HepG2 (cell line): ENCODE data around the gene CYP27B1. TPM values are rescaled to one million over a fixed set of nuclear protein-coding genes. Genes with fewer than 3 reads are reported as not detected.

Experiments
- AHR ChIP-seq: IDR thresholded peaks from 2 replicates; pipeline ENCODE4 v1.6.1; 2018; ENCODE audit warnings: missing genetic modification reagents, missing compliant biosample characterization
- ARID4A ChIP-seq: sonication (generic); formaldehyde crosslinking; IDR thresholded peaks from 2 replicates; pipeline ENCODE4 v1.5.0; 2020; ENCODE audit warnings: mild to moderate bottlenecking, missing genetic modification reagents, borderline replicate concordance
- DMAP1 ChIP-seq: IDR thresholded peaks from 2 replicates; pipeline ENCODE4 v1.6.1; 2016
- KDM5B ChIP-seq: sonication (generic); formaldehyde crosslinking; IDR thresholded peaks from 2 replicates; pipeline ENCODE4 v1.4.0; 2020; ENCODE audit warnings: missing genetic modification reagents, mild to moderate bottlenecking, borderline replicate concordance
- MLX ChIP-seq: IDR thresholded peaks from 2 replicates; pipeline ENCODE4 v1.6.1; 2016
- MTA1 ChIP-seq: sonication (generic); formaldehyde crosslinking; IDR thresholded peaks from 2 replicates; pipeline ENCODE4 v1.4.0; 2020; ENCODE audit warnings: missing genetic modification reagents, mild to moderate bottlenecking, borderline replicate concordance
- NCOA5 ChIP-seq: sonication (generic); formaldehyde crosslinking; IDR thresholded peaks from 2 replicates; pipeline ENCODE4 v1.4.0; 2020; ENCODE audit warnings: missing genetic modification reagents
- NFATC3 ChIP-seq: sonication (generic); formaldehyde crosslinking; IDR thresholded peaks from 2 replicates; pipeline ENCODE4 v1.5.1; 2020; ENCODE audit warnings: mild to moderate bottlenecking, missing genetic modification reagents
- PHF8 ChIP-seq: sonication (generic); formaldehyde crosslinking; IDR thresholded peaks from 2 replicates; pipeline ENCODE4 v1.5.0; 2020; ENCODE audit warnings: missing genetic modification reagents
- ZNF138 ChIP-seq: sonication (generic); formaldehyde crosslinking; IDR thresholded peaks from 2 replicates; pipeline ENCODE4 v1.5.0; 2020; ENCODE audit warnings: mild to moderate bottlenecking, low read depth, missing genetic modification reagents
- ZNF317 ChIP-seq: sonication (generic); formaldehyde crosslinking; IDR thresholded peaks from 2 replicates; pipeline ENCODE4 v1.5.0; 2020; ENCODE audit warnings: mild to moderate bottlenecking, missing genetic modification reagents
- ZNF331 ChIP-seq: sonication (generic); formaldehyde crosslinking; IDR thresholded peaks from 2 replicates; pipeline ENCODE4 v1.4.0; 2020; ENCODE audit warnings: missing genetic modification reagents
- ZNF33A ChIP-seq: sonication (generic); formaldehyde crosslinking; IDR thresholded peaks from 2 replicates; pipeline ENCODE4 v1.5.1; 2020; ENCODE audit warnings: missing genetic modification reagents, mild to moderate bottlenecking, moderate library complexity, borderline replicate concordance
- ZNF503 ChIP-seq: sonication (generic); formaldehyde crosslinking; IDR thresholded peaks from 2 replicates; pipeline ENCODE4 v1.4.0; 2020; ENCODE audit warnings: missing genetic modification reagents
- ZNF607 ChIP-seq: sonication (generic); formaldehyde crosslinking; IDR thresholded peaks from 2 replicates; pipeline ENCODE4 v1.5.1; 2020; ENCODE audit warnings: missing genetic modification reagents, mild to moderate bottlenecking, borderline replicate concordance
- ZNF773 ChIP-seq: sonication (generic); formaldehyde crosslinking; IDR thresholded peaks from 2 replicates; pipeline ENCODE4 v1.4.0; 2020; ENCODE audit warnings: missing genetic modification reagents, borderline replicate concordance
- ZNF784 ChIP-seq: sonication (generic); formaldehyde crosslinking; IDR thresholded peaks from 2 replicates; pipeline ENCODE4 v1.5.1; 2020; ENCODE audit warnings: missing genetic modification reagents, mild to moderate bottlenecking, borderline replicate concordance
- ZNF800 ChIP-seq: sonication (generic); formaldehyde crosslinking; IDR thresholded peaks from 2 replicates; pipeline ENCODE4 v1.4.0; 2020; ENCODE audit warnings: missing genetic modification reagents
- ZSCAN21 ChIP-seq: sonication (generic); formaldehyde crosslinking; IDR thresholded peaks from 2 replicates; pipeline ENCODE4 v1.8.0; 2022; ENCODE audit warnings: mild to moderate bottlenecking, missing genetic modification reagents, moderate library complexity, borderline replicate concordance
- polyA plus RNA-seq, 8 experiments: library from polyadenylated mRNA; depleted of rRNA in 3 of 8; stranded (reverse) in 7 of 8; unstranded in 1 of 8; fragments of >200 nt; fragmentation: Illumina TruSeq in 4 of 8; extraction: Trizol in 4 of 8; gene quantifications; 2 replicates each; pipeline versions ENCODE4 v1.2.1 to v1.2.3, GENCODE V29; 2011 to 2016; ENCODE audit warnings: low read depth in 4 of 8, missing spikeins in 1 of 8, mixed read lengths in 1 of 8; ENCODE audit not compliant: insufficient read depth in 1 of 8
- total RNA-seq, 5 experiments: library from RNA; depleted of rRNA; stranded (reverse); fragments of >200 nt; fragmentation: Illumina TruSeq; extraction: Trizol; gene quantifications; 2 replicates each; pipeline ENCODE4 v1.2.3, GENCODE V29; 2016; ENCODE audit warnings: low read depth in 1 of 5

The CYP27B1 gene
- total and polyA plus RNA-seq, 2 of the 13 experiments (the other 11 are each of a cell fraction or from before 2014, with no cell fraction given), result 2.3 to 3.0 TPM

GRCh38 chr12:57755454-57756372, 11.2 kb downstream of the CYP27B1 start (continued):
- TF ChIP-seq ZNF138 (CRISPR knock-in tag), result no peak
- no peak; the same call in 1 of the 2 replicates for TF ChIP-seq ZSCAN21
- TF ChIP-seq ZNF33A (CRISPR knock-in tag), result no peak
- peak; percentile 41; the same call in 1 of the 2 replicates for TF ChIP-seq AHR (CRISPR knock-in tag)
- no peak for TF ChIP-seq ZNF331 (CRISPR knock-in tag)
- TF ChIP-seq ZNF317 (CRISPR knock-in tag), result peak; percentile 42; the same call in 1 of the 2 replicates
- peak; percentile 73 for TF ChIP-seq DMAP1 (CRISPR knock-in tag)
- no peak for TF ChIP-seq ZNF784
- peak; percentile 46; the same call in 1 of the 2 replicates for TF ChIP-seq ZNF773 (CRISPR knock-in tag)
- TF ChIP-seq KDM5B (CRISPR knock-in tag), result peak; percentile 65; the same call in 1 of the 2 replicates
- no peak for TF ChIP-seq ZNF607 (CRISPR knock-in tag)
- TF ChIP-seq NCOA5 (CRISPR knock-in tag), result no peak
- no peak for TF ChIP-seq MLX
- TF ChIP-seq NFATC3 (CRISPR knock-in tag), result no peak
- peak; percentile 86 for TF ChIP-seq PHF8 (CRISPR knock-in tag)
- peak; percentile 54; the same call in 1 of the 2 replicates for TF ChIP-seq ZNF503 (CRISPR knock-in tag)
- TF ChIP-seq ARID4A (CRISPR knock-in tag), result peak; percentile 78
- peak; percentile 43; the same call in 1 of the 2 replicates for TF ChIP-seq ZNF800 (CRISPR knock-in tag)
- TF ChIP-seq MTA1, result 0 out of 2 replicates have a peak, but pooled peaks have one; percentile 46
